Adrenal gland (tissue), 5 donors: ENCODE measurements around the gene PSTPIP1.

Experiments used
- POLR2A ChIP-seq, 2 donors: fragments of 450-650 bp; IDR thresholded peaks; one replicate each; pipeline ENCODE4 v1.6.1; 2017; ENCODE audit warnings: antibody characterized with exemption in 2 of 2, mild to moderate bottlenecking in 2 of 2, moderate library complexity in 1 of 2
- TF ChIP-seq, protein P1 (sequence below), 6 experiments: fragments of 450-650 bp in 4 of 6; fragments of 200-600 bp in 2 of 6; sonication (generic) in 1 of 6; IDR thresholded peaks; 1 replicate in 5 of 6; 2 replicates in 1 of 6; pipeline versions ENCODE4 v1.5.1 to v1.8.0; 2016 to 2021; ENCODE audit warnings: antibody characterized with exemption in 6 of 6, mild to moderate bottlenecking in 2 of 6, moderate library complexity in 1 of 6
- donor health status: DM: no; HTN: no; CAD: no.

- TF ChIP-seq, protein P1, sequence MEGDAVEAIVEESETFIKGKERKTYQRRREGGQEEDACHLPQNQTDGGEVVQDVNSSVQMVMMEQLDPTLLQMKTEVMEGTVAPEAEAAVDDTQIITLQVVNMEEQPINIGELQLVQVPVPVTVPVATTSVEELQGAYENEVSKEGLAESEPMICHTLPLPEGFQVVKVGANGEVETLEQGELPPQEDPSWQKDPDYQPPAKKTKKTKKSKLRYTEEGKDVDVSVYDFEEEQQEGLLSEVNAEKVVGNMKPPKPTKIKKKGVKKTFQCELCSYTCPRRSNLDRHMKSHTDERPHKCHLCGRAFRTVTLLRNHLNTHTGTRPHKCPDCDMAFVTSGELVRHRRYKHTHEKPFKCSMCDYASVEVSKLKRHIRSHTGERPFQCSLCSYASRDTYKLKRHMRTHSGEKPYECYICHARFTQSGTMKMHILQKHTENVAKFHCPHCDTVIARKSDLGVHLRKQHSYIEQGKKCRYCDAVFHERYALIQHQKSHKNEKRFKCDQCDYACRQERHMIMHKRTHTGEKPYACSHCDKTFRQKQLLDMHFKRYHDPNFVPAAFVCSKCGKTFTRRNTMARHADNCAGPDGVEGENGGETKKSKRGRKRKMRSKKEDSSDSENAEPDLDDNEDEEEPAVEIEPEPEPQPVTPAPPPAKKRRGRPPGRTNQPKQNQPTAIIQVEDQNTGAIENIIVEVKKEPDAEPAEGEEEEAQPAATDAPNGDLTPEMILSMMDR (IDR thresholded peaks at IDR 0.05): no peak
- no peak for TF ChIP-seq POLR2A (IDR thresholded peaks at IDR 0.05)
Measured at GRCh38 chr15:77033729-77034671, 39.1 kb downstream of the PSTPIP1 start.
